SKM-1 (cell line): ENCODE measurements around the gene MFSD12.
"Not testable (repeated sequence)": the region's sequence is repeated elsewhere in the genome, so short reads cannot be mapped to it uniquely, and the experiment has no call there.

Experiments used
- DNase-seq: peaks from one replicate; lab custom pipeline; 2025; ENCODE audit not compliant: unreplicated experiment; lab: John Stamatoyannopoulos, UW

Gene MFSD12

DNA sequence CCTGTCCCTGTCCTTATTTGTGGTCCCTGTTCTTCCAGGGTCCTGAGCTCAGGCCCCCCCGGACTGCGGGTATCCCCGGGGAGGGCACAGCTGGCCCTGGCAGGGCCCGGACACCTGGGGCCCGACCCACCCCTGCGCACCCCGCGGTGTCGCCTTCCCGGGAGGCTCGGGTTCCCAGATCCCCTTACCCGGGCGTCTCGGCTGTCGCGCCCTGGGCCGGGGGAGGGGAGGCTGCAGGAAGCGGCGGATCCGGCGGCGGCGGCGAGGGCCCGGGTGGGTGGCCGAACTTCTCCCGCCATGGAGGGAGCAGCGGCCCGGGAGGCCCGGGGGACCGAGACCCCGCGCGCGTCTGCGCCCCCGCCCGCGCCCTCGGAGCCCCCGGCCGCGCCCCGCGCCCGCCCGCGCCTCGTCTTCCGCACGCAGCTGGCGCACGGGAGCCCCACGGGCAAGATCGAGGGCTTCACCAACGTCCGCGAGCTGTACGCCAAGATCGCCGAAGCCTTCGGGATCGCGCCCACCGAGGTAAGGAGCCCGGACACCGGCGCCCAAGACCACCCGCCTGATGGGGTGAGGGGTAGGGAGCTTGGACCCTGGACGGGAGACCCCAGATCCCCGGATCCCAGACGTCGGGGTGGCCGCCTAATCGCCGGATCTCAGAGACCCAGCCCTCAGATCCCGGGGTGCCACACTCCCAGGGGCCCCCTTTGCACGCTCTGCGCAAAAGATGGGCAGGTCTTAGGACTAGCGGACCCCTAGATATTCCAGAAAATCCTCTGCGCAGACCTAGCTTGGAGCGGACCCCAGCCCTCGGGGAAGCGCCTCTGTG, 28.1 kb upstream of the MFSD12 start, which contains the start of gene GIPC3:
Gene GIPC3, plus strand, starts transcription at position 178 of the 826 bp plus-strand sequence. Its CDS starts 120 bp downstream, at position 298.
- no peak for DNase-seq

DNA sequence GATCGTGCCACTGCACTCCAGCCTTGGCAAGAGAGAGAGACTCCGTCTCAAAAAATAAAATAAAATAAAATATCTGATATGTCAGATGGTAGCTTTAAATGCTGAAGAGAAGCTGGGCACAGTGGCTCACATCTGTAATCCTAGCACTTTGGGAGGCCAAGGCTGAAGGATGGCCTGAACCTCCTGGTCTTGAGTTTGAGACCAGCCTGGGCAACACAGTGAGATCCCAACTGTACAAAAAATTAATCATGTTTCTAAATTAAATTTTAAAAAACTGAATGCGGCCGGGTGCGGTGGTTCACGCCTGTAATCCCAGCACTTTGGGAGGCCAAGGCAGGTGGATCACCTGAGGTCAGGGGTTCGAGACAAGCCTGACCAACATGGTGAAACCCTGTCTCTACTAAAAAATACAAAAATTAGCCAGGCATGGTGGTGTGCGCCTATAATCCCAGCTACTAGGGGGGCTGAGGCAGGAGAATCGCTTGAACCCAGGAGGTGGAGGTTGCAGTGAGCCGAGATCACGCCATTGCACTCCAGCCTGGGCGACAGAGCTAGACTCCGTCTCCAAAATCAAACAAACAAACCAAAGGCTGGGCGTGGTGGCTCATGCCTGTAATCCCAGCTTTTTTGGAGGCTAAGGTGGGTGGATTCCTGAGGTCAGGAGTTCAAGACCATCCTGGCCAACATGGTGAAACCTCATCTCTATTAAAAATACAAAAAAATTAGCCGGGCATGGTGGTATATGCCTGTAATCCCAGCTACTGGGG, 26.8 kb upstream of the MFSD12 start:
- not testable (repeated sequence) for DNase-seq

DNA sequence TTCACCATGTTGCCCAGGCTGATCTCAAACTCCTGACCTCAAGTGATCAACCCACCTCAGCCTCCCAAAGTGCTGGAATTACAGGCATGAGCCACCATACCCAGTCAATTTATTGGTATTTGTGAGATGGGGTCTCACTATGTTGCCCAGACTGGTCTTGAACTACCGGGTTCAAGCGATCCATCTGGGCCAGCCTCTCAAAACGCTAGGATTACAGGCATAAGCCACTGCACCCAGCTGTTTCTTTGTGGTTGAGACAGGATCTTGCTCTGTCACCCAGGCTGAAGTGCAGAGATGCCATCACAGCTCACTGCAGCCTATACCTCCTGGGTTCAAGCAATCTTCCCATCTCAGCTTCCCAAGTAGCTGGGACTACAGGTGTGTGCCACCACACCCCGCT, 24.4 kb upstream of the MFSD12 start:
- DNase-seq, result not testable (repeated sequence)

DNA sequence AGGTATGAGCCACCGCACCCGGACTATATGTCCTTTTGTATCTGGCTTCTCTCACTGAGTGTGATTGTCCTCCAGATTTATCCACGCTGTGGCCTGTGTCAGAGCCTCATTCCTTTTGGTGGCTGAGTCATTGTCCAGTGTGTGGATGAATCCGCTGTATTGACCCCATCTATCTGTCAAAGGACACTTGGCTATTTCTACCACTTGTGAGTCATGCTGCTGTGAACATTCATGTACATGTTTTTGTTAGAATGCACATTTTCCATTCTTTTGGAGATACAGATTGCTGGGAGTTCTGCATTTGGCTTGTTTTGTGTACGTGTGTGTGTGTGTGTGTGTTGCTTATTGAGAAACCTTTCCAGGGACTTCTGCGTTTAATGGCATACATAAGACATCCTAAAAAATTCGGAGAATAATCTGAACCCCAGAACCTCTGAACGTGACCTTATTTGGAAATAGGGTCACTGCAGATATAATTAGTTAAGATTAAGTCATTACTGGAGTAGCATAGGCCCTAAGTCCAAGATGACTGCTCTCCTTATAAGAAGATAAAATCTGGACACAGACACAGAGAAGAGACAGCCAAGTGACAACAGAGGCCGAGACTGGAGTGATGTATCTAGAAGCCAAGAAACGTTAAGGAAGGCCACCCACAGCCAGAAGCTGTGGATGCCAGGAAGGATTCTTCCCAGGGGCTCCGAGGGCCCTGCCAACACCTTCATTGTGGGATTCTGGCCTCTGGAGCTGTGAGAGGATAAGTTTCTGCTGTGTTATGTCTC, 23.0 kb upstream of the MFSD12 start:
- no peak for DNase-seq

DNA sequence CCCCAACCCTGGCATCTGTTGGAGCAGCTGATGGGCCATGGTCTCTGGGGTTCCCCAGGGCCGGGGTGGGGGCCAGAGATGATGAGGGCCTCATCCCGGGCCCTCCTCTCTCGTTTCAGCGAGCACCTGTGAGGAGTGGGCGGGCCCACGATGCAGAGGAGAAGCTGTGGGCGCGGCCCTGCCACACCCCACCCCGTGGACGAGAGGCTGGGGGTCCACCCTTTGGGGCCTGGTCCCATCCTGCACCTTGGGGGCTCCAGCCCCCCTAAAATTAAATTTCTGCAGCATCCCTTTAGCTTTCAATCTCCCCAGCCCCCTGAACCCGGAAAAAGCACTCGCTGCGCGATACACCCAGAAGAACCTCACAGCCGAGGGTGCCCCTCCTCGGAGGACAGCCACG, 21.0 kb upstream of the MFSD12 start:
- DNase-seq, result no peak

DNA sequence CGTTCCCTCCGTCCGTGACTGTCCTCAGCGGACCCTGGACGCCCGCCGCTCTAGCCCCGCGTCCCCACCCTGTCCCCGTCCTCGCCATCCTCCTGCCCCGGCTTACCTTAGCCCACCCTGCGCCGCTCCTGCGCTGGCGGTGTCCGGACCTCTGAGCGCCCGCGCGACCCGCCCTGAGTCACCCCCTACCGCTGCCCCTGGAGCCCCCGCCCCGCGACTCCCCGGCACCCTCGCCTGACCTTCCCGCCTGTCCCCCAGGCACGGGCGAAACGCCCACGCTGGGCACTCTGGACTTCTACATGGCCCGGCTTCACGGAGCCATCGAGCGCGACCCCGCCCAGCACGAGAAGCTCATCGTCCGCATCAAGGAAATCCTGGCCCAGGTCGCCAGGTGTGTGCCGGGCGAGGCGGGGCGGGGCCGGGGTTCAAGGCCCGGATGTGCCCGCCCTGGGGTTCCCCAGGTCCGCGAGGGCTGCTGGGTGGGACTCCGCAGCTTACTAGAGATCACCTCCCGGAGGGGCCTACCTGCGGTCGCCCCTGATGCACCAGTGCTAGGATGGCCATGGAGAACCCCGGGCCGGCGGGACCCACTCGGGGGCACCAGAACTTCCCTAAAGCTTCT, 20.4 kb upstream of the MFSD12 start:
- DNase-seq, result no peak

DNA sequence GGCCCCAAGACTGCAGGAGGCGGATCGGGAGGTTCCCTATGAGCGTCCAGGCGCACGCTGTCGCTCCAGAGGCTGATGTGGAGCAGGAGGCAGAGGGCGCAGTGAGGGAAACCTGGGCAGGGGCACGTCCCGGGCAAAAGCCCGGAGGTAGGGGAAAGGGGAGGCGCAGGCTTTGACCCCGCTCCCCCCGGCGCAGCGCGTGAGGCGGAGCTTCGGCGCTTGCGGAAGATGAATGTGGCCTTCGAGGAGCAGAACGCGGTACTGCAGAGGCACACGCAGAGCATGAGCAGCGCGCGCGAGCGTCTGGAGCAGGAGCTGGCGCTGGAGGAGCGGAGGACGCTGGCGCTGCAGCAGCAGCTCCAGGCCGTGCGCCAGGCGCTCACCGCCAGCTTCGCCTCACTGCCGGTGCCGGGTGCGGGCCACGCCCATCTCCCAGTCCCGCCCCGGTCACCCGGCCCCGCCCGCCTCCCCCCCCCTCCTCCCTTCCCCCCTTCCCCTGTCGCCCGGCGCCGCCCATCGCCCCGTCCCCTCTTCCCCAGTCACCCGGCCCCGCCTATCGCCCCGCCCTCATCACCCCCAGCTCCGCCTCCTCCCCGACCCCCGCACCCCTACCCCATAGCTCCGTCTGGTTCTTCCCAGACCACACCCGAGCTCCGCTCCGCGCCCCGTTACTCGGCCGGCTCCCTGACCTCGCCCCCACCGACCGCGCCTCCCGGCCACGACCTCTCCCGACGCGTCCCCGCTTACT, 19.5 kb upstream of the MFSD12 start:
- DNase-seq, result no peak

DNA sequence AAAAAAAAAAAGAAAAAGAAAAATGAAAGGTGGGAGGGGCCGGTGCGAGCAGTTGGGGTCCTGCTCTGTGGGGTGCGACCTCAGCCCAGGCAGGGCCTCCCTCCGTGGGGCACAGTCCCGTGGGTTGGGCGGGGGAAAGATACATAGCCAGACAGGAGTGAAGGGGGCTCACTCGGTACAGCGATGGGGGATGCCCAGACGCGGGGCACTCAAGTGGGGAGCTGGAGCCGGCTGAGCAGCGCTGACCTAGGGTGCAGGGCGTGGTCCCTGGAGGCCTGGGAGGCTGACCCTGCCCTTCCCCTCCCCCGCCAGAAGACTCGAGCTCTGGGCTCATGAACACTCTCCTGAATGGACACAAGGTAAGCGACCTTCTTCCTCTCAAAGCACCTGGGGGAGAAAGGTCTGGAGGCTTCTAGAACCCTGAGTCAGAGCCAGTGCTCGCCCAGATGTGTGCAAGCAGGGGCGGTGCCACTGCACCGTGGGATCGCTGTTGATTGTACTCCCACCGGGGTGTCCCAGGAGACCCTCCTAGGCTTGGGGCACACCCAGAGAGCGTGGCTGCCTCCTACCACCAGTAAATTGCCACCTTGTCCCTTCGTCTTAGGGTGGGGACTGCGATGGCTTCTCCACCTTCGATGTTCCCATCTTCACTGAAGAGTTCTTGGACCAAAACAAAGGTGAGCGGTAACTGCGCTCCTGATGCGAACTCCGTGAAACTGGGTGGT, 18.7 kb upstream of the MFSD12 start:
- no peak for DNase-seq

DNA sequence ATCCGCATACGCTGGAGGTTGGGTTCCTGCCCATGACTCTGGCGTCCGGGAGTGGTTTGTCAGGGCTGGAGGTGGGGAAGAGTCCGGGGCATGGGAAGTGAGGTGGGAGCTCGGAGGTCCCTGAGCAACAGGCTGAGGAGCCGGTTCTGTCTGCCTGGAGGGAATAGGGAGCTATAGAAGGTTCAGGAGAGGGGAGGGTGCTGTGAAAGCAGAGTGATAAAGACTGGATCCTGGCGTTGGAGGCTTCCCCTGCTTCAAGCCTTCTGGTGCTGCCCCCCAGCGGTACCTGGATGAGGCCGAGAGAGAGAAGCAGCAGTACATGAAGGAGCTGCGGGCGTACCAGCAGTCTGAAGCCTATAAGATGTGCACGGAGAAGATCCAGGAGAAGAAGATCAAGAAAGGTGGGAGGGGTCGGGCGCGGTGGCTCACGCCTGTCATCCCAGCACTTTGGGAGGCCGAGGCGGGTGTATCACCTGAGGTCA, 17.9 kb upstream of the MFSD12 start:
- peak; percentile 31 for DNase-seq

DNA sequence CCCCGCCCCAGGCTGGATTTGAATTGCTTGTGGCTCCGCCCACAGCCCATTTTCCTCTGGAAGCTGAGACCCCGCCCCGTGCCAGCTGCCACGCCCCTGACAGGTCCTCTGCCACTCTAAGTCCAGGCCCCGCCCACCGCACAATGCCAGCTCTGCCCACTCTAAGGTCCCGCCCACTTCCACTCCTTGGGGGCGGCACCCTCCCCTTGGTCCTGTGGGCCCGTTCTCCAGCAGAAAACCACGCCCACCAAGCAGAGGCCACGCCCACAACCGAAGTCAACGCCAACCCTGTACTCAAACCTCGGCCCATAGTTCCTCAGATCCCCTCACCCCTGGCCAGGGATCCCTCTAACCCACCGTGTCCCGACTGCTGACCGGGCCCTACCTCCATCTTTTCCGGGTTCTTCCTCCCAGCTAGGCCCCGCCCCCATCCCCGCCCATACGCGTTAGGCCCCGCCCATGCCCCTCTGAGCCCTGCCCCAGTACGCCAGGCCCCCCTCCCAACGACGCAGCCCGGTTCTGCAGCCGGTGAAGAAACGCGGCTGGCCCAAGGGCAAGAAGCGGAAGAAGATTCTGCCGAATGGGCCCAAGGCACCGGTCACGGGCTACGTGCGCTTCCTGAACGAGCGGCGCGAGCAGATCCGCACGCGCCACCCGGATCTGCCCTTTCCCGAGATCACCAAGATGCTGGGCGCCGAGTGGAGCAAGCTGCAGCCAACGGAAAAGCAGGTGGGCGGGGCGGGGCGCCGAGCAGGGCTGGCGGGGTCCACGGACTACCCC, 16.7 kb upstream of the MFSD12 start:
- peak; percentile 96 for DNase-seq

DNA sequence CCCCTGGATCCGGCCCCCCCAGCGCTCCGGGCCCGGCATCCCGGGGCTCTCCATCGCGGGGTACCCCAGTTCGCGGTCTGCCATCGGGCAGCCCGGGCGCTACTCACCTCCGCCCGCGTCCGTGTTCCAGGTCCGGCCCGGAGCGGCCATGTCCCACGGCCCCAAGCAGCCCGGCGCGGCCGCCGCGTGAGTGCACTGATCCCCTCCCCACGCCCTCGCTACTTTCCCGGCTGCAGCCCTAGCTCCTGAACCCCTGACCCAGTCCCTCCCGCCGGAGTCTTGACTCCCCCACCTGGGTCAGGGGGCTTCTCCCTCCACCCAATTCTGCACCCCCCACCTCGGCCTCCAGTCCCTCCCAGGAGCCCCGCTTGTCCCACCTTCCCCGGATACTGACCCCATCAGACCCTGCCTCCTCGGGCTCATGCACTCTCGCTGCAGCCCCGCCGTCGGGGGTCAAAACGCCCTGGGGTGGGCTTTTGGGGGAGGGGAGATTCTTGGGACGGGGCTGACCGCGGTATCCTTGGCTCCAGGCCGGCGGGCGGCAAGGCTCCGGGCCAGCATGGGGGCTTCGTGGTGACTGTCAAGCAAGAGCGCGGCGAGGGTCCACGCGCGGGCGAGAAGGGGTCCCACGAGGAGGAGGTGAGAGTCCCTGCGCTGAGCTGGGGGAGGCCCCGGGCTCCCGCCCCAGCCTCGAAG, 15.9 kb upstream of the MFSD12 start:
- DNase-seq, result no peak

DNA sequence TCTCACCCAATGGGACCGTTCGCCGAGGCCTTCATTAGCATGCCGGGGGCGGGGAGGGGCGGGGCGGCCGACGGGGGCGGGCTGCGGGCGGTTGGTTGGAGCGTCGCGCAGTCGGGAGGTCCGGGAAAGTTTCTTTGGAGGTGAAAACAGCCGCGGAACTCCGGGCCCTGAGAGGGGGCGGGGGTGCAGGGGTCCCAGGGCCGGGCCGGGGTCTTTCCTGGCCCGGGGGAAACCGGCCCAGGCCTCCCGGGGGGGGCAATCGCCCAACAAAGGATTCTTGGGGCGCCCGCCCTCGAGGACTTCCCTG, 15.4 kb upstream of the MFSD12 start, which contains the start of gene HMG20B:
Gene HMG20B, plus strand, starts transcription at position 90 of the 307 bp plus-strand sequence. CDS start 366 bp downstream, outside the sequence.
- DNase-seq, result no peak

DNA sequence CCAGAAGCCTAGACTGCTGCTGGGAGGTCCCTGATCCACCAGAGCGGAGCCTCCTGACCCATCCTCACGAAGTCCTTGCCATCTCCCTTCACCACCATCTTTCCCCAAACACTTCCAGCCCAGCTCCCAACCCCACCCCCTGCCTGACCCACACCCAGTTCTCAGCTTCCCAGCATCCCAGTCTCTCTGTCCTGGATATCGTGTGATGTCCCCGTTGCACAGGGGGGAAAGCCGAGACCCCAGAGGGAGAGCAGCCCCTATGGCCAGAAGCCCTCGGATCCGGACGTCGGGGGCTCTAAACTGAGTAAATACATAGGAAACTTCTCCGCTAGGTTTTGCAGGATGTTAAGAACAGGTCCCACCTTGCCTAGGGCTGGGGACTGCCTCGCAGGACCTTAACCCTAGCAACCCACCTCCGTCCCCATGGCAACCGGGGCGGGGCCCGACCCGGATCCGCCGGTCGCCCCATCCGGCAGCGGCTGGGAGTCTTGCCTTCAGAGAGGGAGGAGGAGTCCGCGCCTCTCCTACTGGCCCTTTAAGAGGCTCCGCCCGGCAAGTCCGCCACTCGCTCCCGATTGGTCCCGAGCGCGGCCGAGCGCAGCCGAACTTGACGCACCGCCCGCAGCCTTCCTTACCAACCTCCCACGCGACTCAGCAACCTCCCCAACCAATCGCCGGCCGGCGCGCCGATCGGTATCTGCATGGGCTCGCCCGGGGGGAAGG, 14.9 kb upstream of the MFSD12 start:
- peak; percentile 99 for DNase-seq

DNA sequence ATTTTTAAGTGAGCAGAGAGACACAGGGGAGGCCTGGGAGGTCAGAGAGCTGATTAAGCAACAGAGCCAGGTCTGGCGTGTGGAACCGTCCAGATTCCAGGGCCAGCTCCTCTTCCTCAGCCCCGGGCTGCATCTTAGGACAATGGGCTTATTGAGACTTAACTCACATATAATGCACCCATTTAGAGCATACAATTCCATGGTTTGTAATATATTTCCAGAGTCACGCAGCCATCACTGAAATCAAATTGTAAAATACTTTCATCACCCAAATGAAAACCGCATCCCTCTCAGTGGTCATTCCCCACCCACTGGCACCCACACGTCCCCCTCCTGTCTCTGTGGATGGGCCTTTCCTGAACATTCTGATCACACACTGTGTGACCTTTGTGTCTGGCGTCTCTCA, 13.2 kb upstream of the MFSD12 start:
- DNase-seq, result no peak

DNA sequence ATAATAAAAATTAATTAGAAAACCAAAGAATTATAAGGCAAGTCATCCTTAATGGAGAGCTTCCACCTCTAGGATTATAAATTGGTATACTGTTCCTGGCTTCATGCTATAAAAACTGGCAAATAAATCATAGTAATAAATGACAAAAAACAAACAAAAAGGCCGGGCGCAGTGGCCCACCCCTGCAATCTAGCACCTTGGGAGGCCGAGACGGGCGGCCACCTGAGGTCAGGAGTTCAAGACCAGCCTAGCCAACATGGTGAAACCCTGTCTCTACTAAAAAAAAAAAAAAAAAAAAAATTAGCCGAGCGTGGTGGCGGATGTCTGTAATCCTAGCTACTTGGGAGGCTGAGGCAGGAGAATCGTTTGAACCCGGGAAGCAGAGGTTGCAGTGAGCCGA, 12.7 kb upstream of the MFSD12 start:
- not testable (repeated sequence) for DNase-seq

DNA sequence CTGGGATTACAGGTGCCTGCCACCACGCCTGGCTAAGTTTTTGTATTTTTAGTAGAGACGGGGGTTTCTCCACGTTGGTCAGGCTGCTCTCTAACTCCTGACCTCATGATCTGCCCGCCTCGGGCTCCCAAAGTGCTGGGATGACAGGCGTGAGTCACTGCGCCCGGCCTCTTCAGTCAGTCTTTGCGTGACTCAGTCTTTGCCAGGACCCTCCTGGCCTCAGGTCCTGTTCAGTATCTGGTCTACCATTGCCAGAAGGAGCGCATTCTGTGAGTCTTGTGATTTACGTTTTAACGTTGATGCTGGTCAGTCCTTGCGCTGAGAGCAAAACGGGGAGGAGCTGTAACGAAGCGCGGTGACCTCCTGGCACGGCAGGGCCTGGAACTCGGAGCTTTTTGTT, 7.8 kb upstream of the MFSD12 start:
- DNase-seq, result no peak

DNA sequence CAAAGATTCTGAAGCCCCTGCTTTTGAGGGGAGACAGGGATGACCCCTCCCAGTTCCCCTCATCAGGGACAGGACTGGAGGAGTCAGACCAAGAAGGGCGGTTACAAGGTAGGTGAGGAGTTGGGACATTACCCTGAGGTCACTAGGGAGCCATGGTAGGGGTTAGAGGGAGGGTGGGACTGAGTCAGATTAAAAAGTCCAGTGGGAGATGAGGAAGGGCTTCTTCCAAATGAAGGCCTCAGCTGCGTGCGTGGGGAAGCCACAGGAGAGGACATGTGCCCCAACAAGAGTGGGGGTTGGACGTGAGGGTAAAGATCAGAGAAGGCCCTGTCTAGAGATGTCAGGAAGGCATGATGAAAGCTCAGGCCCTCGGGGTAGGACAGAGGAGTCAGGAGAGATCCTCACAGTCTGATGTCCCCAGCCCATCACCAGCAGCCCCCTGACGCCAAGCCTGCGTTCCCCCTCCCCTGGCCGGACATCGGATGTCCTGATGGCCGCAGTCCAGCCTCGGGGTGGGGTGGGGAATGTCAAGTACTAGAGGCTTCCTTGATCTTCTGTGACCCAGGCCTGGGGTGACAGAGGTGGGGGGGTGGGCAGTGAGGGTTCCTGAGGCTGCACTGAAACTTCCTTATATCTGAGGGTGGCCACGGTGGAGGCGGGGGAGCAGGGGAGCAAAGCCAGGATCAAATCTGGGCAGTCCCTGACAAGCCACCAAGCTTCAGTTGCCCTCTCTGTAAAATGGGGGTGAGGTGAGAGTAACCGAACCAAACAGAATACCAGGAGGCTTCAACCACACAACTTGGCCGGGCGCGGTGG, 6.5 kb upstream of the MFSD12 start:
- no peak for DNase-seq
